WTC11 (cell line): Measurements from ENCODE around the gene HNRNPR. TPM values are rescaled to one million over a fixed set of nuclear protein-coding genes. Genes with fewer than 3 reads are reported as not detected.

Experiments
- ATAC-seq: fragments of 200-7000 bp; cut with Tn5 transposase; 2 replicates; pipeline ENCODE4 v1.10.0; 2021; ENCODE audit warnings: mild to moderate bottlenecking, moderate library complexity
- CTCF ChIA-PET: fragments of 300-600 bp; sonication (Branson Sonifier 250); formaldehyde crosslinking; loops from one replicate; lab custom pipeline; 2021; ENCODE audit warnings: antibody characterized with exemption; lab: Charles Lee
- POLR2A ChIA-PET: fragments of 350-600 bp; sonication (Branson Sonifier 250); formaldehyde crosslinking; loops from one replicate; lab custom pipeline; 2021; ENCODE audit warnings: antibody characterized with exemption; lab: Charles Lee
- DNase-seq: peaks from one replicate; pipeline ENCODE4 v3.0.0; 2021; ENCODE audit warnings: low spot score
- H3K27ac Mint-ChIP-seq: 2 replicates; pipeline ENCODE4 v1.8.0; 2021; ENCODE audit warnings: mixed read lengths
- H3K27me3 Mint-ChIP-seq: 2 replicates; pipeline ENCODE4 v1.8.0; 2021; ENCODE audit warnings: low read depth, mild to moderate bottlenecking, moderate library complexity, mixed read lengths
- H3K36me3 Mint-ChIP-seq: 2 replicates; pipeline ENCODE4 v1.8.0; 2021; ENCODE audit warnings: mixed read lengths
- H3K4me1 Mint-ChIP-seq: 2 replicates; pipeline ENCODE4 v1.8.0; 2022; ENCODE audit warnings: mixed read lengths
- H3K4me3 Mint-ChIP-seq: 2 replicates; pipeline ENCODE4 v1.8.0; 2021; ENCODE audit warnings: mild to moderate bottlenecking, moderate library complexity, mixed read lengths
- H3K9me3 Mint-ChIP-seq: 2 replicates; pipeline ENCODE4 v1.8.0; 2021; ENCODE audit warnings: mixed read lengths
- ATF2 ChIP-seq: sonication (generic); formaldehyde crosslinking; IDR thresholded peaks from 2 replicates; pipeline ENCODE4 v1.8.1; 2022; ENCODE audit warnings: low read depth, missing genetic modification reagents, borderline replicate concordance
- CREB1 ChIP-seq: sonication (generic); formaldehyde crosslinking; IDR thresholded peaks from 2 replicates; pipeline ENCODE4 v1.8.0; 2023; ENCODE audit warnings: mild to moderate bottlenecking, missing genetic modification reagents
- CTCF ChIP-seq: fragments of 200-600 bp; IDR thresholded peaks from 2 replicates; pipeline ENCODE4 v1.8.0; 2022; ENCODE audit warnings: antibody characterized with exemption
- EMX1 ChIP-seq: fragments of 250-450 bp; sonication (Bioruptor Pico); IDR thresholded peaks from 2 replicates; pipeline ENCODE4 v1.8.0; 2021; ENCODE audit warnings: mild to moderate bottlenecking
- ETV6 ChIP-seq: sonication (generic); formaldehyde crosslinking; IDR thresholded peaks from 2 replicates; pipeline ENCODE4 v1.8.1; 2022; ENCODE audit warnings: mild to moderate bottlenecking, missing genetic modification reagents
- FOXJ3 ChIP-seq: sonication (generic); formaldehyde crosslinking; IDR thresholded peaks from 2 replicates; pipeline ENCODE4 v1.9.0; 2021; ENCODE audit warnings: missing genetic modification reagents, mild to moderate bottlenecking, borderline replicate concordance
- FOXK1 ChIP-seq: sonication (generic); formaldehyde crosslinking; IDR thresholded peaks from 2 replicates; pipeline ENCODE4 v1.8.0; 2022; ENCODE audit warnings: mild to moderate bottlenecking, moderate library complexity, missing genetic modification reagents
- GRHL2 ChIP-seq: fragments of 250-450 bp; sonication (Bioruptor Pico); IDR thresholded peaks from 2 replicates; pipeline ENCODE4 v1.8.0; 2022; ENCODE audit warnings: mild to moderate bottlenecking, moderate library complexity; ENCODE audit not compliant: insufficient replicate concordance, severe bottlenecking
- HMGA2 ChIP-seq: fragments of 250-450 bp; sonication (Bioruptor Pico); IDR thresholded peaks from 2 replicates; pipeline ENCODE4 v1.4.0; 2021; ENCODE audit warnings: mild to moderate bottlenecking, moderate library complexity
- IRF1 ChIP-seq: sonication (generic); formaldehyde crosslinking; IDR thresholded peaks from 2 replicates; pipeline ENCODE4 v1.8.0; 2023; ENCODE audit warnings: missing genetic modification reagents
- JAZF1 ChIP-seq: fragments of 250-450 bp; sonication (Bioruptor Pico); IDR thresholded peaks from 2 replicates; pipeline ENCODE4 v1.9.0; 2021; ENCODE audit warnings: moderate library complexity, mild to moderate bottlenecking, inconsistent platforms
- MLX ChIP-seq: sonication (generic); formaldehyde crosslinking; IDR thresholded peaks from 2 replicates; pipeline ENCODE4 v1.8.1; 2023; ENCODE audit warnings: mild to moderate bottlenecking, missing genetic modification reagents, moderate library complexity
- MXD4 ChIP-seq: fragments of 250-450 bp; sonication (Bioruptor Pico); IDR thresholded peaks from 2 replicates; pipeline ENCODE4 v1.8.0; 2021; ENCODE audit warnings: mild to moderate bottlenecking, moderate library complexity, borderline replicate concordance
- MYBL2 ChIP-seq: sonication (generic); formaldehyde crosslinking; IDR thresholded peaks from 2 replicates; pipeline ENCODE4 v1.8.1; 2023; ENCODE audit warnings: mild to moderate bottlenecking, moderate library complexity, missing genetic modification reagents
- NFYB ChIP-seq: sonication (generic); formaldehyde crosslinking; conservative IDR thresholded peaks from 2 replicates; pipeline ENCODE4 v1.8.0; 2022; ENCODE audit warnings: low read depth, missing genetic modification reagents
- NR1H2 ChIP-seq: sonication (generic); formaldehyde crosslinking; IDR thresholded peaks from 2 replicates; pipeline ENCODE4 v1.9.0; 2021; ENCODE audit warnings: mild to moderate bottlenecking, moderate library complexity, missing genetic modification reagents
- RELA ChIP-seq: sonication (generic); formaldehyde crosslinking; IDR thresholded peaks from 2 replicates; pipeline ENCODE4 v1.8.1; 2022; ENCODE audit warnings: missing genetic modification reagents, mild to moderate bottlenecking, borderline replicate concordance
- TEAD1 ChIP-seq: sonication (generic); formaldehyde crosslinking; IDR thresholded peaks from 2 replicates; pipeline ENCODE4 v1.8.0; 2022; ENCODE audit warnings: mild to moderate bottlenecking, missing genetic modification reagents
- ZBTB21 ChIP-seq: sonication (generic); formaldehyde crosslinking; IDR thresholded peaks from 2 replicates; pipeline ENCODE4 v1.8.1; 2023; ENCODE audit warnings: mild to moderate bottlenecking, missing genetic modification reagents, borderline replicate concordance
- ZMAT4 ChIP-seq: fragments of 250-450 bp; sonication (Bioruptor Pico); IDR thresholded peaks from 2 replicates; pipeline ENCODE4 v1.9.0; 2021; ENCODE audit warnings: mild to moderate bottlenecking
- ZNF121 ChIP-seq: sonication (generic); formaldehyde crosslinking; IDR thresholded peaks from 2 replicates; pipeline ENCODE4 v1.8.0; 2023; ENCODE audit warnings: missing genetic modification reagents
- ZNF219 ChIP-seq: sonication (generic); formaldehyde crosslinking; IDR thresholded peaks from 2 replicates; pipeline ENCODE4 v1.8.0; 2023; ENCODE audit warnings: missing genetic modification reagents, mild to moderate bottlenecking, borderline replicate concordance
- ZNF281 ChIP-seq: sonication (generic); formaldehyde crosslinking; IDR thresholded peaks from 2 replicates; pipeline ENCODE4 v1.8.0; 2023; ENCODE audit warnings: mild to moderate bottlenecking, missing genetic modification reagents
- total RNA-seq: library from RNA; stranded (reverse); gene quantifications from 3 replicates; pipeline ENCODE4 v1.2.3, GENCODE V29; 2021

The HNRNPR gene
- total RNA-seq, 1 experiment from 2014 or later, result 178 TPM

- TF ChIP-seq ZNF281 (CRISPR knock-in tag) (peak; percentile 51; the same call in 1 of the 2 replicates), TEAD1 (peak; percentile 69; the same call in 1 of the 2 replicates), FOXJ3 (CRISPR knock-in tag) (no peak), CREB1 (CRISPR knock-in tag) (no peak), ZMAT4 (CRISPR knock-in tag) (0 out of 2 replicates have a peak, but pooled peaks have one; percentile 35), MYBL2 (CRISPR knock-in tag) (no peak), ZNF121 (CRISPR knock-in tag) (no peak)
Observed at GRCh38 chr1:23357138-23357908, 13.2 kb upstream of the HNRNPR start (continued).

GRCh38 chr1:23356471-23357137 lies 12.5 kb upstream of the HNRNPR start:
- ChIA-PET POLR2A (interaction anchor here (2.0 kb wide), 1 partner anchor 12 kb away, joined by 12 read pairs; the partner anchor contains the start of gene HNRNPR), CTCF (interaction anchor here (1.0 to 1.8 kb wide), 4 partner anchors 11 to 127 kb away, joined by 3 to 7 read pairs (median 4); partner anchors contain the start of gene ASAP3)
- TF ChIP-seq NFYB (CRISPR knock-in tag) (no peak), CTCF (no peak), MXD4 (no peak), NR1H2 (no peak), MLX (CRISPR knock-in tag) (no peak), RELA (no peak), ZBTB21 (CRISPR knock-in tag) (no peak), ETV6 (CRISPR knock-in tag) (no peak), EMX1 (CRISPR knock-in tag) (no peak), FOXK1 (CRISPR knock-in tag) (no peak), ZNF219 (CRISPR knock-in tag) (no peak), ATF2 (no peak), FOXJ3 (CRISPR knock-in tag) (no peak), IRF1 (CRISPR knock-in tag) (no peak), GRHL2 (no peak), HMGA2 (CRISPR knock-in tag) (no peak), JAZF1 (CRISPR knock-in tag) (no peak), ZNF121 (CRISPR knock-in tag) (no peak)
- Mint-ChIP-seq H3K27ac (no peak overlapping the region), H3K9me3 (peaks cover 28% of the 10 kb centered on the region), H3K4me3 (no peak overlapping the region), H3K27me3 (peaks cover 100% of the 10 kb centered on the region), H3K36me3 (peaks cover 23% of the 10 kb centered on the region), H3K4me1 (no peaks in the 10 kb centered on the region)
- DNase-seq, result no peak
- ATAC-seq, result no peak
